Measurements from ENCODE around the gene MVB12A.
A peak's percentile ranks its signal among the peaks of the same experiment; 100 is the strongest.

The MVB12A gene

GRCh38 chr19:17406887-17407196 lies 13.0 kb upstream of the MVB12A start:
- Mint-ChIP-seq H3K9me3 (no peaks in the 10 kb centered on the region), H3K27ac (peak overlapping the region; percentile 97), H3K4me3 (peak overlapping the region; percentile 89), H3K36me3 (ENCODE audit: low read depth) (peaks cover 10% of the 10 kb centered on the region), H3K27me3 (ENCODE audit: low read depth, poor library complexity) (peaks cover 3% of the 10 kb centered on the region), H3K4me1 (peaks cover 59% of the 10 kb centered on the region)
- no peak for TF ChIP-seq CTCF (IDR thresholded peaks at IDR 0.05)
- DNase-seq, result no peak

GRCh38 chr19:17409990-17410389 lies 9.9 kb upstream of the MVB12A start:
- TF ChIP-seq CTCF (IDR thresholded peaks at IDR 0.05), result no peak
- Mint-ChIP-seq H3K27me3 (ENCODE audit: low read depth, poor library complexity) (peaks cover 3% of the 10 kb centered on the region), H3K27ac (no peak overlapping the region), H3K4me1 (peaks cover 69% of the 10 kb centered on the region), H3K36me3 (ENCODE audit: low read depth) (peaks cover 5% of the 10 kb centered on the region), H3K4me3 (no peak overlapping the region), H3K9me3 (no peaks in the 10 kb centered on the region)
- DNase-seq, result no peak

GRCh38 chr19:17411801-17412200 lies 8.0 kb upstream of the MVB12A start:
- Mint-ChIP-seq H3K4me3 (peak overlapping the region; percentile 40), H3K36me3 (ENCODE audit: low read depth) (peaks cover 10% of the 10 kb centered on the region), H3K9me3 (no peaks in the 10 kb centered on the region), H3K4me1 (peaks cover 65% of the 10 kb centered on the region), H3K27ac (peak overlapping the region; percentile 99), H3K27me3 (ENCODE audit: low read depth, poor library complexity) (peaks cover 3% of the 10 kb centered on the region)
- no peak for DNase-seq
- TF ChIP-seq CTCF (IDR thresholded peaks at IDR 0.05), result no peak

- Mint-ChIP-seq H3K4me3 (peak overlapping the region; percentile 42), H3K27ac (peak overlapping the region; percentile 97), H3K27me3 (ENCODE audit: low read depth, poor library complexity) (peaks cover 3% of the 10 kb centered on the region), H3K4me1 (peaks cover 74% of the 10 kb centered on the region), H3K9me3 (no peaks in the 10 kb centered on the region), H3K36me3 (ENCODE audit: low read depth) (peaks cover 14% of the 10 kb centered on the region)
- TF ChIP-seq CTCF (IDR thresholded peaks at IDR 0.05), result no peak
- no peak for DNase-seq
Measured at GRCh38 chr19:17414097-17414496, 5.8 kb upstream of the MVB12A start.

- H3K4me3 Mint-ChIP-seq, result peak overlapping the region; percentile 53
- peaks cover 7% of the 10 kb centered on the region for H3K27me3 Mint-ChIP-seq (ENCODE audit: low read depth, poor library complexity)
- peaks cover 80% of the 10 kb centered on the region for H3K4me1 Mint-ChIP-seq
- peaks cover 14% of the 10 kb centered on the region for H3K36me3 Mint-ChIP-seq (ENCODE audit: low read depth)
- H3K9me3 Mint-ChIP-seq, result no peaks in the 10 kb centered on the region
- no peak for TF ChIP-seq CTCF (IDR thresholded peaks at IDR 0.05)
- peak overlapping the region; percentile 97 for H3K27ac Mint-ChIP-seq
- no peak for DNase-seq
Measured at GRCh38 chr19:17415121-17415520, 4.7 kb upstream of the MVB12A start.

- H3K27ac Mint-ChIP-seq, result peak overlapping the region; percentile 99
- H3K4me1 Mint-ChIP-seq, result peaks cover 68% of the 10 kb centered on the region
- no peak for TF ChIP-seq CTCF (IDR thresholded peaks at IDR 0.05)
- DNase-seq, result no peak
- H3K27me3 Mint-ChIP-seq (ENCODE audit: low read depth, poor library complexity), result peaks cover 4% of the 10 kb centered on the region
- peak overlapping the region; percentile 89 for H3K4me3 Mint-ChIP-seq
- H3K36me3 Mint-ChIP-seq (ENCODE audit: low read depth), result peaks cover 18% of the 10 kb centered on the region
- H3K9me3 Mint-ChIP-seq, result no peaks in the 10 kb centered on the region
Measured at GRCh38 chr19:17418710-17419109, 1.1 kb upstream of the MVB12A start.

All from nephron progenitor cell (in vitro differentiated cells).